Right atrium auricular region (tissue), 2 donors: ENCODE measurements around the gene CDC42EP1. TPM values are rescaled to one million over a fixed set of nuclear protein-coding genes. Genes with fewer than 3 reads are reported as not detected.
A peak's percentile ranks its signal among the peaks of the same experiment; 100 is the strongest.

Experiments
- DNase-seq: peaks from one replicate; pipeline ENCODE4 v3.0.0-alpha.2; 2019; ENCODE audit warnings: low spot score
- H3K27ac ChIP-seq, 2 donors: fragments of 200-600 bp; sonication (generic); 1 replicate in 1 of 2; 2 replicates in 1 of 2; pipeline ENCODE4 v1.5.1; 2016 to 2019
- H3K27me3 ChIP-seq, 2 donors: fragments of 200-600 bp; sonication (generic); one replicate each; pipeline versions ENCODE4 v1.5.1 to v1.6.0; 2017 to 2019
- H3K36me3 ChIP-seq: fragments of 200-600 bp; sonication (generic); one replicate; pipeline ENCODE4 v1.5.1; 2016
- H3K4me1 ChIP-seq, 2 donors: fragments of 200-600 bp; sonication (generic); one replicate each; pipeline versions ENCODE4 v1.5.1 to v1.6.0; 2017 to 2019
- H3K4me3 ChIP-seq, 2 donors: fragments of 200-600 bp; sonication (generic); 1 replicate in 1 of 2; 2 replicates in 1 of 2; pipeline ENCODE4 v1.5.1; 2017 to 2019; ENCODE audit warnings: mild to moderate bottlenecking in 1 of 2, moderate library complexity in 1 of 2
- H3K9me3 ChIP-seq, 2 donors: fragments of 200-600 bp; sonication (generic); one replicate each; pipeline ENCODE4 v1.5.1; 2019
- total RNA-seq, 2 donors: library from RNA; depleted of rRNA; stranded (reverse); fragments of >200 nt; gene quantifications; one replicate each; pipeline ENCODE4 v1.1.0, GENCODE V29; 2016
- TF ChIP-seq, protein P1 (sequence below), 2 donors: fragments of 200-600 bp; sonication (generic); IDR thresholded peaks; one replicate each; pipeline ENCODE4 v1.5.1; 2019; ENCODE audit warnings: antibody characterized with exemption in 2 of 2

CDC42EP1 gene
- total RNA-seq, 2 donors from 2014 or later, result 20.7 to 34.8 TPM

DNA sequence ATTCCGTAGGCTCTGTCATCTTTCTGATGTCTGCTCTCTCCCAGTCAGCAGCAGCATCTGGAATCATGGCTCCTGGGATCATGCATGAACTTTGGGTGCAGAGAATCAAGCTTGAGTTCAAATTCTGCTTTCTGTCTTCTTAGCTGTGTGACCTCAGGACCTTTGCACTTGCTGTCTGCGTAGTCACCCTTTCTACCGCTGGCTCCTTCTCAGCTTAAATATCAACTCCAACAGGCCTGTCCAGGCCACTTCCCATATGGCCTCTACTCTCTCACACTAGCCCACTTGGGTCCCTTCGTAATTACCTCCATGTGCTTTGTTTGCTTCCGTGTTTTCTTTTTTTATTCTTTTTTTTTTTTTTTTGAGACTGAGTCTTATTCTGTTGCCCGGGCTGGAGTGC, 43.8 kb downstream of the CDC42EP1 start:
- DNase-seq, result no peak
- no peaks in the 10 kb centered on the region for H3K36me3 ChIP-seq
- no peak overlapping the region for H3K4me3 ChIP-seq

DNA sequence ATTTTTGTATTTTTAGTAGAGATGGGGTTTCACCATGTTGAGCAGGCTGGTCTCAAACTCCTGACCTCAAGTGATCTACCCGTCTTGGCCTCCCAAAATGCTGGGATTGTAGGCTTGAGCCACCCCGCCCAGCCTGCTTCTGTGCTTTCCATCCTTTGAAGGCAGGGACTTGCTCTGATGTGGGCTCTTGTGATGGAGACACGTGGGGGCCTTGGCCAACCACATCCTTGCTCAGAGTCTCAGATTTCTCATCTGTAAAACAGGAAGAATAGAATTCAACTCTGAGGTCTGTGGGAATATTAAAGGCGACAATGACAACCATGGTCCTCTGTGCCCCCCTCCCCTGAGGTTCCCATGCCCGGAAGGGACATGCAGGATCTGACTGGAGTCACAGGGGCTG, 44.6 kb downstream of the CDC42EP1 start:
- Histone ChIP-seq H3K4me3 (no peak overlapping the region), H3K4me1 (peaks cover 0 to 21% of the 10 kb centered on the region in 2 donors), H3K9me3 (no peaks in the 10 kb centered on the region), H3K27me3 (no peaks in the 10 kb centered on the region), H3K27ac (no peak overlapping the region), H3K36me3 (no peaks in the 10 kb centered on the region)
- no peak for DNase-seq
- TF ChIP-seq, protein P1, sequence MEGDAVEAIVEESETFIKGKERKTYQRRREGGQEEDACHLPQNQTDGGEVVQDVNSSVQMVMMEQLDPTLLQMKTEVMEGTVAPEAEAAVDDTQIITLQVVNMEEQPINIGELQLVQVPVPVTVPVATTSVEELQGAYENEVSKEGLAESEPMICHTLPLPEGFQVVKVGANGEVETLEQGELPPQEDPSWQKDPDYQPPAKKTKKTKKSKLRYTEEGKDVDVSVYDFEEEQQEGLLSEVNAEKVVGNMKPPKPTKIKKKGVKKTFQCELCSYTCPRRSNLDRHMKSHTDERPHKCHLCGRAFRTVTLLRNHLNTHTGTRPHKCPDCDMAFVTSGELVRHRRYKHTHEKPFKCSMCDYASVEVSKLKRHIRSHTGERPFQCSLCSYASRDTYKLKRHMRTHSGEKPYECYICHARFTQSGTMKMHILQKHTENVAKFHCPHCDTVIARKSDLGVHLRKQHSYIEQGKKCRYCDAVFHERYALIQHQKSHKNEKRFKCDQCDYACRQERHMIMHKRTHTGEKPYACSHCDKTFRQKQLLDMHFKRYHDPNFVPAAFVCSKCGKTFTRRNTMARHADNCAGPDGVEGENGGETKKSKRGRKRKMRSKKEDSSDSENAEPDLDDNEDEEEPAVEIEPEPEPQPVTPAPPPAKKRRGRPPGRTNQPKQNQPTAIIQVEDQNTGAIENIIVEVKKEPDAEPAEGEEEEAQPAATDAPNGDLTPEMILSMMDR (IDR thresholded peaks at IDR 0.05), result no peak

More for the DNA sequence above, 43.8 kb downstream of the CDC42EP1 start:
- TF ChIP-seq, protein P1 (IDR thresholded peaks at IDR 0.05), result no peak
- H3K9me3 ChIP-seq, result no peaks in the 10 kb centered on the region
- H3K27ac ChIP-seq, result no peak overlapping the region
- no peaks in the 10 kb centered on the region for H3K27me3 ChIP-seq
- peaks cover 0 to 15% of the 10 kb centered on the region in 2 donors for H3K4me1 ChIP-seq

DNA sequence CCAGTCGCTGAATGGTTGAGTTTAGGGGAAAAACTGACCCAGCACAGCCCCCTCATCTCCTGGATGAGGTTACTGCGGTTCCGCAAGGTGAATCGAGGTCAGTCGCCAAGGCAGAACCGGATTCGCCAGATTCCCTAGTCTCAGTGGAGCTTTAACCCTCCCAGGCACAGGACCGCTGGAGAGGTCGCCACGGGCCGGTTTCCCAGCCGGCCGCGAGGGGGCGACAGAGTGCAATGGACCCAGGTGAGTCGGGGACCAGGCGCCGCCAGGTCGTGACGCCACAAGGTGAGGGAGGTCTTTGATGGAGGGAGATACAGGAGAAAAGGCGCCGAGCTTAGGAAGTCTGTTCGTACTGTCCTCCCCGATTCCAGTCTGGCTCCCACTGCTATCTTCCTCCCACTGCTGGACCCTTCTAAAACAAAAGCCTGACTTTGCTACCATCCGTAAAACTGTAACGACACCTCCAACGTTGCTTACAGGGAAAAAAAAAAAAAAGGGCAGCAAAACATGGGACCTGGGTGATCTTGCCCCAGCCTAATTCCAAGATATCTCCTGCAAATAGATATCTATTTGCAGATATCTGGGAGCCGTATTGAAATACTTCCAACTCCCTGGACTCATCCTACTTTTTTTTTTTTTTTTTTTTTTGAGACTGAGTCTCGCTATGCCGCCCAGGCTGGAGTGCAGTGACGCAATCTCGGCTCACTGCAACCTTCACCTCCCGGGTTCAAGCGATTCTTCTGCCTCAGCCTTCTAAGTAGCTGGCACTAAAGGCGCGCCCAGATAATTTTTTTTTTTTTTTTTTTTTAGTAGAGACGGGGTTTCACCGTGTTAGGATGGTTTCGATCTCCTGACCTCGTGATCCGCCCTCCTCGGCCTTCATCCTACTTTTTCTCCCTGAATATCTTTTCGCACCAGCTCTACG, 47.0 kb downstream of the CDC42EP1 start:
- Histone ChIP-seq H3K36me3 (no peaks in the 10 kb centered on the region), H3K4me3 (peak overlapping the region; percentile 96), H3K27ac (peak overlapping the region; percentile 94 to 95), H3K9me3 (no peaks in the 10 kb centered on the region), H3K27me3 (no peaks in the 10 kb centered on the region), H3K4me1 (peaks cover 0 to 39% of the 10 kb centered on the region in 2 donors)
- peak; percentile 75 for DNase-seq
- TF ChIP-seq, protein P1 (IDR thresholded peaks at IDR 0.05), result peak; percentile 90 to 96

DNA sequence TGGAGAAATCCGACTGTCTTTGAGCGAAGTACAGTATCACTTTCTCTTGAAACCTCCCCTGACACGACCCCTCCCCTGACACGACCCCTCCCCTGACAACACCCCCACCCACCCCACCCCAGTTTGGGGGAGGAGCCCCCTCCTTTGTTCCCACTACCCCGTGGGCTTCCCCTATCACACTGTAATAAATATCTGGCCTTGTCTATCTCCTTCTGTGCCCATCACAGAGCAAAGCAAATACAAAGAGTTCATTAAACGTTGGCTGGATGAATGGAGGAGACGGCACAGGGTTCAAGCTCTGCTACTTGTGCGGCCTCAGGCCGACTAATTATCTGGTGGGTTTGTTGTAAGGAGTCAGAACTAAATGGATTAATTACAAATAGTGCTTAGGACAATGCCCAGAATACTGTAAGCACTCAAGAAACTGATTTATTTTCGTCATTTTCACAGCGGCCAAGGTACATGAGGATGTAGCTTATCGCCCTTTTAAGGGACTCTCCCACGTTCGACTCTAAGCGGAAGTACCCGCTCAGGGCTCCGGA, 47.7 kb downstream of the CDC42EP1 start:
- Histone ChIP-seq H3K9me3 (no peaks in the 10 kb centered on the region), H3K4me3 (peak overlapping the region; percentile 96), H3K27ac (peak overlapping the region; percentile 94 to 95), H3K4me1 (peaks cover 0 to 39% of the 10 kb centered on the region in 2 donors), H3K27me3 (no peaks in the 10 kb centered on the region), H3K36me3 (no peaks in the 10 kb centered on the region)
- DNase-seq, result no peak
- TF ChIP-seq, protein P1 (IDR thresholded peaks at IDR 0.05), result no peak

DNA sequence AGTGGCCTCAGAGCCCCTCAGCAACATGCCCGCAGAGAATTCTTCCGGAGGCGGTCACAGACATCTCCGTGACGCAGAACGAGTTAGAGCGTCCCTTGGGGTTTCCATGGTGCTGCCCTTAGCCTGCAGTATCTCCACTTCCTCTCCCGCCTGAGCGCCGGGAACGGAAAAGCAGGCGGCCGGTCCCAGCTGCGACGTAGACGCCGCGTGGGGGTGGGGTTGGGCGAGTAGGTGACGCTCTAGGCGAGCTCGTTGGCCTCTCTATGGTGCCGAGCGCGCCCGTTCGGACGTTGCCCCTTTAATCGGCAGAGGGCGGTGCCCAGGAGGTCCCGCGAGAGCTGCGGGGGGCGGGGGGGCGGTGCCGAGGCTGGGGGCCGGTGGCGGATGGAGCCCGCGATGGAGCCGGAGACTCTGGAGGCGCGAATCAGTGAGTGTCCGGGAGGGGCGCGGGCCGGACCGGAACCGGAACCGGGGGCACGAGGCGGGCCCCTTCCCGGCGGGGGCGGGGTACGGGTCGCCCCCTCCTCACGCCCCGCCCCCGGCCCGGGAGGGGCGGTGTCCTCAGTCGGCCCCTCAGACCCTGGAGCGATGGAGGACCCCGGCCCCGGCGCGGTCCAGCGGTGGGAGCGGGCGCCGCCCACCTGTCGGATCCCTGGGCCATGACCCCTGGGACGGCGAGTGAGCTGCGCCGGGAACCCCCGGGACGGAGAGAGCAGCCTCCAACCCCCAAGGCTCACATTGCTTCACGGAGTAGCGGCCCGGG, 48.4 kb downstream of the CDC42EP1 start, which contains the start of gene GGA1:
Gene GGA1 (plus strand): TSS at position 358 of the 763 bp plus-strand sequence. CDS start 27 bp downstream, at position 385.
- no peaks in the 10 kb centered on the region for H3K36me3 ChIP-seq
- TF ChIP-seq, protein P1 (IDR thresholded peaks at IDR 0.05), result no peak
- peak; percentile 96 for DNase-seq

More for the DNA sequence above, 48.4 kb downstream of the CDC42EP1 start, which contains the start of gene GGA1:
- H3K27me3 ChIP-seq, result no peaks in the 10 kb centered on the region
- H3K9me3 ChIP-seq, result no peaks in the 10 kb centered on the region
- peaks cover 0 to 39% of the 10 kb centered on the region in 2 donors for H3K4me1 ChIP-seq
- peak within 1 kb of the TSS; percentile 96 for H3K4me3 ChIP-seq
- H3K27ac ChIP-seq, result peak within 1 kb of the TSS; percentile 94 to 95
